H1 (cell line): ENCODE measurements around the gene A2ML1. TPM values are rescaled to one million over a fixed set of nuclear protein-coding genes. Genes with fewer than 3 reads are reported as not detected.

Experiments
- ASH2L ChIP-seq: fragments of 200-600, 300-600 bp; sonication (generic); IDR thresholded peaks from one replicate; pipeline ENCODE4 v1.7.1; 2017; ENCODE audit warnings: low read length
- EP300 ChIP-seq, 2 experiments: IDR thresholded peaks; 1 replicate in 1 of 2; 2 replicates in 1 of 2; pipeline ENCODE4 v1.6.1; 2011 to 2012; ENCODE audit warnings: low read depth in 2 of 2, low read length in 2 of 2, mild to moderate bottlenecking in 2 of 2, borderline replicate concordance in 1 of 2, inconsistent platforms in 1 of 2, moderate library complexity in 1 of 2
- HDAC2 ChIP-seq, 2 experiments: fragments of 300-600 bp in 1 of 2; sonication (generic) in 1 of 2; IDR thresholded peaks; 2 replicates each; pipeline ENCODE4 v1.6.1; 2011 to 2012; ENCODE audit warnings: low read depth in 2 of 2, low read length in 2 of 2, mild to moderate bottlenecking in 2 of 2, moderate library complexity in 2 of 2, borderline replicate concordance in 1 of 2, inconsistent platforms in 1 of 2
- SIN3A ChIP-seq, 2 experiments: IDR thresholded peaks in 1 of 2; conservative IDR thresholded peaks in 1 of 2; 2 replicates each; pipeline ENCODE4 v1.6.1; 2011 to 2012; ENCODE audit warnings: low read length in 2 of 2, improper control_type of control experiment in 1 of 2, low read depth in 1 of 2, mild to moderate bottlenecking in 1 of 2
- TAF1 ChIP-seq: IDR thresholded peaks from 2 replicates; pipeline ENCODE4 v1.6.1; 2011; ENCODE audit warnings: mild to moderate bottlenecking, low read depth, low read length
- TAF7 ChIP-seq: optimal IDR thresholded peaks from 2 replicates; pipeline ENCODE3; 2011; ENCODE audit warnings: low read depth, mild to moderate bottlenecking, inconsistent platforms, low read length, moderate library complexity, borderline replicate concordance
- polyA plus RNA-seq, 7 experiments: library from polyadenylated mRNA; depleted of rRNA in 3 of 7; stranded (reverse) in 5 of 7; unstranded in 2 of 7; fragments of >200 nt in 5 of 7; fragments of 200-250 nt in 2 of 7; gene quantifications; 1 replicate in 5 of 7; 2 replicates in 1 of 7; 4 replicates in 1 of 7; pipeline versions ENCODE4 v1.2.1 to v1.2.3, GENCODE V29; 2011 to 2013; ENCODE audit warnings: missing spikeins in 2 of 7, mixed read lengths in 2 of 7
- total RNA-seq: library from RNA; stranded (reverse); fragmentation: NEBNext Ultra II Directional; extraction: Animal tissue kit (Norgen Biotek cat#: 25700); gene quantifications from 2 replicates; pipeline ENCODE4 v1.2.1, GENCODE V29; 2021
- TF ChIP-seq, protein P1 (sequence below): IDR thresholded peaks from 2 replicates; pipeline ENCODE4 v1.6.1; 2012; ENCODE audit warnings: low read length, inconsistent platforms

Gene A2ML1
- total and polyA plus RNA-seq, 2 of the 8 experiments (the other 6 are each of a cell fraction or from before 2014, with no cell fraction given) = 10.2 to 10.3 TPM

DNA sequence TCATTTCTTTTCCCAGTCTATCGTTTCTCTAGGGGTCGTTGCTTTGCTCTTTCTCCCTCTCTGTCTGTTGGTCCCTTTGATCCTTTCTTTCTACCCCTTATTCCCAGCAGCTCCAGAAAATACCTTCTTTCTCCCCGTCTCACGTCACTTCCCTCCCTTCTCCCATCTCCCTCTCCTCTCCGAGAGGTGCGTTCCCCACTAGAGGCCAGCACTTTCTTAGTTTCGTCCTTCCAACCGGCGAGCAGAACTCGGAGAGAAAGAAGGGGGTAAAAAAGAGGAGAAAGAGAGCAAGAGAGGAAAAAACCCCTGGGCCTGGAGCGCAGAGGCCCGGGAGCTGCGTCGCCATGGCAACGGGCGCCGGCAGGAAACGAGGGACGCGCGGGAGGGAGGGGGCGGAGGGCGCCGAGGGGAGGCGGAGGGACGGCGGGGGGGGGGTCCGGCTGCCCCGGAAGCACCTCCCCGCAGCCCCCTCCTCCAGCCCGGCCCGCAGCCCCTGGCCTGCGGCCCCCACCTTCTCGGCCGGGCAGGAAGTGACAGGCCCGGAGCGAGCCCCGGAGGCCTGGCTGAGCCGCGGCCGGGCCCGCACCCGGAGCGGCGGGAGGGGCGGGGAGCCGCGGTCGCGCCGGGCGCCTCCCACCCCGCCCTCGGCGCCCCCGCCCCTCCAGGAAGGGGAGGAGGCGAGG lies 91.8 kb downstream of the A2ML1 start, which contains the start of gene PHC1 (continued):
- TF ChIP-seq, protein P1, sequence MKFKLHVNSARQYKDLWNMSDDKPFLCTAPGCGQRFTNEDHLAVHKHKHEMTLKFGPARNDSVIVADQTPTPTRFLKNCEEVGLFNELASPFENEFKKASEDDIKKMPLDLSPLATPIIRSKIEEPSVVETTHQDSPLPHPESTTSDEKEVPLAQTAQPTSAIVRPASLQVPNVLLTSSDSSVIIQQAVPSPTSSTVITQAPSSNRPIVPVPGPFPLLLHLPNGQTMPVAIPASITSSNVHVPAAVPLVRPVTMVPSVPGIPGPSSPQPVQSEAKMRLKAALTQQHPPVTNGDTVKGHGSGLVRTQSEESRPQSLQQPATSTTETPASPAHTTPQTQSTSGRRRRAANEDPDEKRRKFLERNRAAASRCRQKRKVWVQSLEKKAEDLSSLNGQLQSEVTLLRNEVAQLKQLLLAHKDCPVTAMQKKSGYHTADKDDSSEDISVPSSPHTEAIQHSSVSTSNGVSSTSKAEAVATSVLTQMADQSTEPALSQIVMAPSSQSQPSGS = peak; percentile 48; the same call in 1 of the 2 replicates
- TF ChIP-seq HDAC2 (IDR thresholded peaks at IDR 0.05; ENCODE audit: borderline replicate concordance in 1 of 2, low read depth in 2 of 2, low read length in 2 of 2) = peak in 1 of 2 experiments; percentile 21; a peak in 1 of 4 replicates
- peak; percentile 85 for TF ChIP-seq ASH2L
- TF ChIP-seq EP300 (IDR thresholded peaks at IDR 0.05; ENCODE audit: borderline replicate concordance in 1 of 2, low read depth in 2 of 2, low read length in 2 of 2) = peak in 1 of 2 experiments; percentile 70; a peak in 1 of 3 replicates
- peak in 1 of 2 experiments; percentile 83; a peak in 1 of 4 replicates for TF ChIP-seq SIN3A (conservative IDR thresholded peaks at IDR 0.05 in 1 of 2, IDR thresholded peaks at IDR 0.05 in 1 of 2; ENCODE audit: low read depth in 1 of 2, low read length in 2 of 2)
- peak; percentile 73 for TF ChIP-seq TAF1
- TF ChIP-seq TAF7 = peak; percentile 57
